Testis (tissue), 3 donors: ENCODE measurements around the gene OPHN1. TPM values are rescaled to one million over a fixed set of nuclear protein-coding genes. Genes with fewer than 3 reads are reported as not detected.

ENCODE experiments used
- DNase-seq: peaks from one replicate; pipeline ENCODE4 v3.0.0-alpha.2; 2019
- H3K27ac ChIP-seq, 2 donors: fragments of 200-600 bp; sonication (generic); one replicate each; pipeline ENCODE4 v1.5.1; 2019
- H3K27me3 ChIP-seq: fragments of 200-600 bp; sonication (generic); one replicate; pipeline ENCODE4 v1.5.1; 2019
- H3K36me3 ChIP-seq: fragments of 200-600 bp; sonication (generic); one replicate; pipeline ENCODE4 v1.5.1; 2017; ENCODE audit warnings: low read depth; ENCODE audit errors: missing control alignments
- H3K4me1 ChIP-seq: fragments of 200-600 bp; sonication (generic); one replicate; pipeline ENCODE4 v1.5.1; 2019
- H3K4me3 ChIP-seq, 2 donors: fragments of 200-600 bp; sonication (generic); one replicate each; pipeline ENCODE4 v1.5.1; 2017 to 2019
- H3K9me3 ChIP-seq: fragments of 200-600 bp; sonication (generic); one replicate; pipeline ENCODE4 v1.5.1; 2017
- CTCF ChIP-seq, 3 experiments: fragments of 450-650 bp in 2 of 3; fragments of 200-600 bp in 1 of 3; sonication (generic) in 1 of 3; IDR thresholded peaks; one replicate each; pipeline ENCODE4 v1.5.1; 2016 to 2019; ENCODE audit warnings: antibody characterized with exemption in 3 of 3, mild to moderate bottlenecking in 2 of 3, moderate library complexity in 1 of 3
- POLR2A ChIP-seq: fragments of 450-650 bp; IDR thresholded peaks from one replicate; pipeline ENCODE4 v1.6.1; 2017; ENCODE audit warnings: antibody characterized with exemption, mild to moderate bottlenecking, moderate library complexity
- WGBS, 2 donors: methylation state at CpG; one replicate each; pipeline ENCODE4 v1.1.5; 2018; 5-methylcytosine and 5-hydroxymethylcytosine counted together
- intact Hi-C: fragments of 100-400 bp; cut with DNase I; formaldehyde crosslinking; loops from one replicate; pipeline ENCODE4 v1.15.1; 2023; ENCODE audit warnings: low total_unique reads
- polyA plus RNA-seq: library from polyadenylated mRNA; stranded (reverse); fragments of 350-450 nt; fragmentation: Illumina TruSeq; extraction: RNeasy Lipid Tissue Mini Kit (QIAGEN cat#74804); gene quantifications from one replicate; pipeline ENCODE4 v1.2.3, GENCODE V29; 2014; ENCODE audit warnings: low read depth, low replicate concordance; ENCODE audit not compliant: insufficient read depth
- total RNA-seq, 2 donors: library from RNA; depleted of rRNA; stranded (reverse); fragments of >200 nt; gene quantifications; one replicate each; pipeline ENCODE4 v1.2.3, GENCODE V29; 2016

The OPHN1 gene
- total and polyA plus RNA-seq, 3 donors from 2014 or later, result 2.3 to 5.7 (median 5.5) TPM

DNA sequence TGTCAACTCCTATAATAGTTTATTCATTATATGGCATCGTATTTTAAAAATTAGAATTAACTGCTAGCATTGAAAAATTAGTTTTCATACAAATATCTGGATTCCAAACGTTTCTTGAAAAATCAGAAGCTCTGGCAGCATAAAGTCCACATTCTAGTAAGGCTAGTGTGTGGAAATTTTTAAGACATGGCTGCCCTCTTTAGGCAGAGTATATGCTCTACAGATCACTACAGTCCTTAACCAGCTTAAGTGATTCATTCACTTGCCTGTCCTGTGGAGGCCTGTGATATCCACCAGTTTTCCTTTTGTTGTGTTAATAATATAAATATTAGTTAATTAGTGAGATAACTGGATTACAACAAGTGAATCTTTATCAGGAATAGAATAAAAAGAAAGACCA is 287.2 kb downstream of the OPHN1 start:
- Histone ChIP-seq H3K27ac (no peak overlapping the region), H3K36me3 (no peaks in the 10 kb centered on the region), H3K4me1 (no peaks in the 10 kb centered on the region), H3K27me3 (no peaks in the 10 kb centered on the region), H3K4me3 (no peak overlapping the region), H3K9me3 (no peaks in the 10 kb centered on the region)
- no peak for DNase-seq
- WGBS, 2 donors, result 28 to 30% methylated on average over 2 of the region's 2 CpGs
- TF ChIP-seq POLR2A, result no peak
- no peak for TF ChIP-seq CTCF (IDR thresholded peaks at IDR 0.05)
- intact Hi-C loops, result no loop called here

DNA sequence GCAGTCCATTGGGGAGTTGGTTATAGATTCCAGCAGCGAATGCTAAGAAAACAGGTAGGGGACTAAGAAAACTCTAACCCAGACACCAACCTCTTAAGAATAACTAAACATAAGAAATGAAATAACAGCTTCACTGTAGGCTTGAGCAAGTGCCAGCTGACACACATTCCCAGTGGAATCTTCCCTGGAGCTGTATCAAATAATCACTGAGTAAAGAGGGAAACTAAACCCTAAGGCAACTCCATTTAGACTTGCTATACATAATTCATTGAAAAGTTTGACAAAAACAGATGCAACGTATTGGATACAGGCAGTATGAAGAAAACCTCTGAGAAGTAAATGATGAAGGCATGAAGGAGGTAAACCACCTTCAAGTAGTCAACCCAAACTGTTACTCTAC is 293.5 kb downstream of the OPHN1 start:
- no peak for DNase-seq

GRCh38 chrX:68133181-68133580 is 300.1 kb downstream of the OPHN1 start:
- no peak for DNase-seq
- no peaks in the 10 kb centered on the region for H3K27me3 ChIP-seq

More for the DNA sequence above, 293.5 kb downstream of the OPHN1 start:
- H3K36me3 ChIP-seq, result no peaks in the 10 kb centered on the region
- no peak overlapping the region for H3K4me3 ChIP-seq
- TF ChIP-seq CTCF (IDR thresholded peaks at IDR 0.05), result no peak
- TF ChIP-seq POLR2A, result no peak
- no peaks in the 10 kb centered on the region for H3K4me1 ChIP-seq
- H3K27me3 ChIP-seq, result no peaks in the 10 kb centered on the region
- intact Hi-C loops, result no loop called here
- H3K9me3 ChIP-seq, result no peaks in the 10 kb centered on the region
- no peak overlapping the region for H3K27ac ChIP-seq
- WGBS, 2 donors, result 75 to 88% methylated on average over 2 of the region's 2 CpGs

GRCh38 chrX:68132749-68133148 is 300.5 kb downstream of the OPHN1 start:
- Histone ChIP-seq H3K36me3 (no peaks in the 10 kb centered on the region), H3K4me3 (no peak overlapping the region), H3K27me3 (no peaks in the 10 kb centered on the region), H3K4me1 (no peaks in the 10 kb centered on the region), H3K27ac (no peak overlapping the region), H3K9me3 (no peaks in the 10 kb centered on the region)
- no peak for TF ChIP-seq CTCF (IDR thresholded peaks at IDR 0.05)
- intact Hi-C loops, result no loop called here
- DNase-seq, result no peak
- 69 to 80% methylated on average over 7 to 29 of the region's 29 CpGs for WGBS, 2 donors

More at GRCh38 chrX:68133181-68133580, 300.1 kb downstream of the OPHN1 start:
- H3K4me1 ChIP-seq, result no peaks in the 10 kb centered on the region
- WGBS, 2 donors, result 68 to 80% methylated on average over 4 of the region's 4 CpGs
- H3K27ac ChIP-seq, result no peak overlapping the region
- no peaks in the 10 kb centered on the region for H3K36me3 ChIP-seq
- no peak overlapping the region for H3K4me3 ChIP-seq
- no peak for TF ChIP-seq POLR2A
- TF ChIP-seq CTCF (IDR thresholded peaks at IDR 0.05), result no peak
- no peaks in the 10 kb centered on the region for H3K9me3 ChIP-seq
- intact Hi-C loops, result no loop called here

DNA sequence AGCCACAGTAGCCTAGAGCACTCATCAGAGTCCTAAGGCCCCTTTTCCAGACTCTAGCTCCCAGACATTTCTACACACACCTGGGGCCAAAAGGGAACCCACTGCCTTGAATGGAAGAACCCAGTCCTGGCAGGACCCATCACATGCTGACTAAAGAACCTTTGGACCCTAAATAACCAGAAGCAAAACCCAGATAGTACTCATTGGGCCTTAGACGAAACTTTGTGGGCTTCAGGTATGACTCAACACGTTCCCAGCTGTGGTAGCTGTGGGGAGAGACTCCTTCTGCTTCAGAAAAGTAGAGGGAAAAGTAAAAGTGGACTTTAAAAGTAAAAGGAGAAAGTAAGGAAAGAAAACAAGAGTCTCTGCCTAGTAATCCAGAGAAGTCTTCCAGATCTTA is 311.5 kb downstream of the OPHN1 start:
- Histone ChIP-seq H3K4me1 (no peaks in the 10 kb centered on the region), H3K4me3 (no peak overlapping the region), H3K9me3 (no peaks in the 10 kb centered on the region), H3K27me3 (no peaks in the 10 kb centered on the region), H3K27ac (no peak overlapping the region), H3K36me3 (no peaks in the 10 kb centered on the region)
- 91 to 100% methylated on average over 2 of the region's 2 CpGs for WGBS, 2 donors
- DNase-seq, result no peak
- intact Hi-C loops, result no loop called here
- TF ChIP-seq CTCF (IDR thresholded peaks at IDR 0.05) (no peak), POLR2A (no peak)
